Jurkat, Clone E6-1 (cell line): Measurements from ENCODE around the gene CHIC2. TPM values are rescaled to one million over a fixed set of nuclear protein-coding genes. Genes with fewer than 3 reads are reported as not detected.
"Not testable (repeated sequence)": the region's sequence is repeated elsewhere in the genome, so short reads cannot be mapped to it uniquely, and the experiment has no call there.

Experiments used
- DNase-seq: peaks from one replicate; pipeline ENCODE4 v3.0.0-alpha.2; 2011; ENCODE audit warnings: low read depth, low spot score
- H3K4me3 ChIP-seq: 2 replicates; pipeline ENCODE4 v1.5.1; 2011; ENCODE audit warnings: mild to moderate bottlenecking, low read length, control low read depth, moderate library complexity
- polyA plus RNA-seq: library from polyadenylated mRNA; unstranded; fragments of >200 nt; gene quantifications from one replicate; pipeline ENCODE4 v1.2.1, GENCODE V29; 2012; ENCODE audit warnings: missing spikeins; ENCODE audit not compliant: insufficient read length, insufficient read depth

CHIC2 gene
- polyA plus RNA-seq = 18.7 TPM

DNA sequence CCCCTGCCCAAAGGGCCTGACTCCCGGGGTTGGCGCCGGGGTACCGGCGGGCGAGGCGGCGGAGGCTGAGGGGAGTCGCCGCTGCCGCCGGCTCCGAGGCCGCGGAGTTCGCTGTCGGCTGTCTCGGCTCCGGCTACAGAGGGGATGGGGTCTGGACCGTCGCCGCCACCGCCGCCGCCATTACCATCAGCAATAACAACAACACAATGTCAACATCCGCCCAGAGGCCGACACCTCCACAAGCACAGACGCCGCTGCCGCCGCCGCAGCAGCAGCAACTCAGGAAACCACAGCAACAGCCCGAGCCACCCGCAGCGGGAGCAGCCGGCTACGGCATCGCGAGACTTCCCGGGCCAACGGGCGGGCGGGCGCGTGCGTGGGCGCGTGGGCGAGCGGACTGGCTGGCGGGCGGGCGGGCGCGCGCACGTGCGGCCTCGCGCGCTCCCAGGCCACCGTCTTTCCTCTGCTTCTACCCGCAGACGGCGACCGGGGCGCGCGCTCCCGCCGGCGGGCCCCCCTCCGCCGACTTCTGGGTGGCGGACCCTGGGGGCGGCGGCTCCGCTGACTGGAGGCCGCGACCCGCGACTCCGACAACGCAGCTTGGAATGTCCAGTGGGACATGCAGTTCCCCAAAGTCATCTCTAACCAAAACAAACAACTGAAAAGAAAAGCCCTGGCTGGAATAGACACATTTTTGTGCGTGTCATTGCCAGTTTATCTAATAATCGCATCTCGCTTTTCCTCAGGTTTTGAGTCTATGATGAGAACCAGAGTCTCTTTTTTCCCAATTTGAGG is at the start of gene CHIC2:
CHIC2 (minus strand) TSS at position 289 of the 795 bp plus-strand sequence. CDS start 305 bp downstream, outside the sequence.
- peak; percentile 92 for DNase-seq
- H3K4me3 ChIP-seq = peak within 1 kb of the TSS; percentile 84

DNA sequence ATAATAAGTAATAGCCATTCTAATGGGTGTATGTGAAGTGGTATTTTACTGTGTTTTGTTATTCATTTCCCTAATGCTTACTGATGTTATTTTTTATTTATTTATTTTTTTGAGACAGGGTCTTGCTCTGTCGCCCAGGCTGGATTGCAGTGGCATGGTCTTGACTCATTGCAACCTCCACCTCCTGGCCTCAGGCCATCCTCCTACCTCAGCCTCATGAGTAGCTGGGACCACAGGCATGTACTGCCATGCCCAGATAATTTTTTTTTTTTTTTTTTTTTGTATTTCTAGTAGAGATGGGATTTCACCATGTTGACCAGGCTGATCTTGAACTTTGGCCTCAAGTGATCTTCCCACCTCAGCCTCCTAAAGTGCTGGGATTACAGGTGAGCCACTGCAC is 48.8 kb upstream of the CHIC2 start:
- not testable (repeated sequence) for DNase-seq, H3K4me3 ChIP-seq

DNA sequence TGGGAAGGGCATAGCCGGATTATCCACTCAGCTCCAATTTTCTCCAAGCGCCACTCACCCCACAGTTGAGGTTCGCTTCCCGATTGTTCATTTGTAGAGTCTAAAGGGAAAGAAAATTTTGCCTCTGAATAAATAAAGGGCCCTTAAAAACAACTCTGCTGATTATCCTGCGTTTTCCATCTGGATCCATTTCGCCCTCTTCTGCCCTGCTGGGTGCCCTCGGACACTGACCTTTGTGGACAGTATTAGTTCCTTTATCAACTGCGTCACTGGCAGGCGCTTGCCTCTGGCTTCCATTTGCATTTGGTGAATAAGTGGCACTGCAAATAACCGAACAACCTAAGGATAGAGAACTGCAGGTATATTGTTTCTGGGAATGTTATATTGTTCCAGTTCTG is 45.6 kb upstream of the CHIC2 start:
- H3K4me3 ChIP-seq = no peak overlapping the region
- no peak for DNase-seq

DNA sequence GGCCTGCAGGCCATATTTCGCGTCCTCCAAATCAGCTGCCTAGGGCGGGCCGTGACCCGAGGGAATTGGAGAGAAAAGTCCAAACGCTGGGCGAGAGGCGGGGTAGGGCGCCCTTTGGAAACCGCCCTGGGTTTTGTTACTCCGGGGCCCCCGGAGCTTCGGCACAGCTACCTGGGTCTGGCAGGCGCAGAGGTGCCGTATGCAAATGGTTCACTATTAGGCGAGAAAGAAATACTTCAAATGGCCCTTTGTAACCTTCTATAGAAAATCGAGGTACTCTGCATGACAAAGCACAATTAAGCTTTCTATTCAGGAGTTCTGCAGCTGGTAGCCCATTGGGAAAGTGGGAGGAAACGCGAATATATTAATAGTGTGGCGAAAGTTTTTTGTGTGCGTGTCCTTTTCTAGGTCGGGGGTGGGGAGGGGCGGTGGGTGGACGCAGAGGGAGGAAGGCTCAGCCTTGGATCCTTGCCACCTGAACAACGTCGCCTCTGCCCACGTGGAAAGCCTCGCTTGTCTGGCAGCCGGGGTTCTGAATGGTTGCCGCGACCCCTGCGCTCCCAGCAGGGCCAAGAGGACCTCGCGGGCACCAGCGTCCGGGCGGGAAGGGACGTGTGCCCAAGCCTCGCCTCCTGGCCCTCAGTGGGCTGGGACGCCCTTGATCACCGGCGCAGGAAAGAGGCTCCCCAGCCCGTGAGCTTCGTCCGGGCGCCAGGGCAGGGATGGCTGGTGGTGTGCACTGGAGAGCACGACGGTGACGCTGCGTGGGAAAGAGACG is 45.0 kb upstream of the CHIC2 start:
- DNase-seq = no peak
- H3K4me3 ChIP-seq = no peak overlapping the region

DNA sequence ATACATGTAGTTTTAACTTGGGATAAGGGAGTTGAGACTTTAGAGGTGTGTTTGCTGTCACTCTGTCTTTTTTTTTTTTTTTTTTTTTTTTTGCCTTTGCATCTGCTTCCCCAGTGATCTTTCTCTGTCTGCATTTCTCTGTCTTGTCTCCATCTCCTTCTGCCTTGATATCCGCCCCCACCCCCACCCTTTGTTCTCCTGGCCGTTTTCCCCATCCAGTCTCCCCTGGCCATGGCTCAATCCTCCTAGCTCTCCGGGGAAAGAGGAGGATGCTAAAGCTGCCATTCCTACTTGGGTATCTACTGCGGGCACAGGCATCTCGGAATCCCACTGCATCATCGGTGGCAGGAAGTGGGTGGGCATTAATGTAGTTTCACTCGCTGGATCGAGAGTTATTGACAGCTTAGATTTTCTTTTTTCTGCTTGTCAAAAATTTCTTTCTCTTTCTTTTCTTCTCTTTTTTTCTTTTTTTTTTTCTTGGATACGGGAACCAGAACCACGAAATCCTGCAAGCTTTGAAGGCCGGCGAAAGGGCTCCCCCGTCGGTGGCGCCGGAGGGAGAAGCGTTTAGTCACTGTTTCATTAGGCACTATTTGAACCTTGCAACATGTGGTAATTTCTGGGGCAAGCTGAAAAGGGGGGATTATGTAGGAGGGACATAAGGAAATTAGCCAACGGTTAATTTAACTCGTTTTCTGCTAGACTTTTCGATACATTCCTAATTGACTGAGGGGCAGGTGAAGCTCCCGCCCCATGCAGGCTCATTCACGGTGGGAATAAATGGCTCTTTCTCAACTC is 43.7 kb upstream of the CHIC2 start:
- peak; percentile 9 for DNase-seq
- H3K4me3 ChIP-seq = peak overlapping the region; percentile 45

DNA sequence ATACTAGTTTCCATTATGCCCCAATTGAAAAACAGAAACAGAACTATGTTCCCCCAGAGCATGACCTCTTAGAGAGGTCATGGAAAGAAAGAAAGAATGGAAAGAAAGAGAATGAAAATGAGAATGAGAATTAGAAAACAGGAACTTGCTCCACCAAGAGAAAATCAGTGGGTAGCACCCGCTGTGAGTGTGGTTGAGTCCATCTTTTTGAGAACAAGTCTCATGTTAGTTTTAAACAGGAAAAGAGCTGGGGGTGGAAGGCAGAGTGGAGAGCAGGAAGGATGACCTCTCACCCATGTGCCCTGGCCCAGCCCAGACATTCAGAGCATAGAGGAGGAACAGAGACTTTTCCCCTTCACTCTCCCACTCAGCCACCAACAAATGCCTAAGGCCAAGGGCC is 40.5 kb upstream of the CHIC2 start:
- no peak overlapping the region for H3K4me3 ChIP-seq

DNA sequence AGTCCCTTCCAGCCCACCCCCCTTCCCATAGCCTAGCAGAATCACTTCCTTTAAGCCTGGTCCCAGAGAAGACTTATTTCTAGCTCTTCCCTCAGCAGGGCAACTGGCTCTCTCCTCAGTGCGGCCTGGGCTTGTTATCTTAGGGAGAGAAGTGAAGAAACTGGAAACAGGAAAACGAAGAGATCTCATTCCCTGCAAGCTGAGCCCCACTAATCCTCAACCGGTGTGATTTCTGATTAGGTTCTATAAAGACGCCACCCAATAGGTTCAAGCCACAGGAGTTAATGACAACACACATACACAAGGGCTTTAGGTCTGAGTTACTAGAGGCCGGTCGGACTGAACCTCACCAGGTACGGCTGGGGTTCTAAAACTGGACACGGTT is 38.8 kb upstream of the CHIC2 start:
- H3K4me3 ChIP-seq = no peak overlapping the region
- no peak for DNase-seq

More for the DNA sequence above, 40.5 kb upstream of the CHIC2 start:
- no peak for DNase-seq

DNA sequence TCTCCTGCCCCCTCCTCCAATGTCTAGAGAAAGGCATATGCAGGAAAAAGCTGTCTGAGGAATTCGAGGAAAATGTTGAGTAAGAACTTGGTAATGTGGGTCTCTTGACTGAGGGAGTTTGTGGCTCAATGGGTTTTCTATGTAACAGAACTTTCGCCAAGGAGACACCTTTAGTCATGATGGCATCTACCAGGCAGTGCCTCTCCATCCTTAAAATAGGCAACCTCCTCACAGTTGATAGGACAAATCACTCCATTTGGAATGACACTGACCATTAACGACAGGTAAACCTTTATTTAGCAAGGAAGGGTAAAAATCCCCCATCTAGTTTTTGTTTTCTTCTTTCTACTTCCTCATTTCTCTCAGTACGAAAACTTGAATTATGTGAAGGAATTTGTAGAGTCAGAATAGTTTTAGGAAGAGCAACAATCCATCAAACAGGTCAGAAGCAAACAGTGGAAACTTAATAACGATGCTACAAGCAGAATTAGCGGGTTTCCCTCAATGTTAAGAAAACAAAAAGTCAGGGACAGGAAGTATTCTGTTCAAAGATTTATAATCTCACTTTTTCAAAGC is 38.2 kb upstream of the CHIC2 start:
- no peak for DNase-seq

DNA sequence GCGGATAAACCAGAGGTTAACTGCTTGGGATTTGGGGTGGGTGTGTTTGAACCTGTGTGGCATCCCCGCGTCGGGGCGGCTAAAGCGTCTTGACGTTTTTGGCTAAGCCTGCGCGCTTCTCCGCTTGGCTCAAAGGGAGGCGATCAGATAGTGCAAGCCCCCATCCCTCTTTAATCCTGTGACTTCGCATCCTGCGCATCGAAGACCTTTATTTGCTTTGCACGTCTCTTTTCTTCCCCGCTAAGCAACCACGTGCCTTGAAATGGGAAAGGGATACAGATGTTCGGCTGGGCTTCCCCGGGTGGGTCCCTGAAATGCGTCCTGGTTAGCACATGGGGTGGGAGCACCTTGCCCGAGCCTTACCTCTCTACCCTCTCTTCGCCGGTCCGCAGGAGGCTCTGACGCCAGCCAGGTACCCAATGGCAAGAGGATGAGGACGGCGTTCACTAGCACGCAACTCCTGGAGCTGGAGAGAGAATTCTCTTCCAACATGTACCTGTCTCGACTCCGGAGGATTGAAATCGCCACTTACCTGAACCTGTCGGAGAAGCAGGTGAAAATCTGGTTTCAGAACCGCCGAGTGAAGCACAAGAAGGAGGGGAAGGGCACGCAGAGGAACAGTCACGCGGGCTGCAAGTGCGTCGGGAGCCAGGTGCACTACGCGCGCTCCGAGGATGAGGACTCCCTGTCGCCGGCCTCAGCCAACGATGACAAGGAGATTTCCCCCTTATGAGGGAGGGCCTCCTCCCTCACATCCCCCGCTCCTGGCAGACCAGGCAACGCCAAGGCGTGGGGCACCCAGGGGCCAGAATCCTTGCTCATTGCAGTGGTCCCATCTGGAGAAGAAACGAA is 37.0 kb upstream of the CHIC2 start:
- H3K4me3 ChIP-seq = no peak overlapping the region
- no peak for DNase-seq

More for the DNA sequence above, 38.2 kb upstream of the CHIC2 start:
- H3K4me3 ChIP-seq = no peak overlapping the region

DNA sequence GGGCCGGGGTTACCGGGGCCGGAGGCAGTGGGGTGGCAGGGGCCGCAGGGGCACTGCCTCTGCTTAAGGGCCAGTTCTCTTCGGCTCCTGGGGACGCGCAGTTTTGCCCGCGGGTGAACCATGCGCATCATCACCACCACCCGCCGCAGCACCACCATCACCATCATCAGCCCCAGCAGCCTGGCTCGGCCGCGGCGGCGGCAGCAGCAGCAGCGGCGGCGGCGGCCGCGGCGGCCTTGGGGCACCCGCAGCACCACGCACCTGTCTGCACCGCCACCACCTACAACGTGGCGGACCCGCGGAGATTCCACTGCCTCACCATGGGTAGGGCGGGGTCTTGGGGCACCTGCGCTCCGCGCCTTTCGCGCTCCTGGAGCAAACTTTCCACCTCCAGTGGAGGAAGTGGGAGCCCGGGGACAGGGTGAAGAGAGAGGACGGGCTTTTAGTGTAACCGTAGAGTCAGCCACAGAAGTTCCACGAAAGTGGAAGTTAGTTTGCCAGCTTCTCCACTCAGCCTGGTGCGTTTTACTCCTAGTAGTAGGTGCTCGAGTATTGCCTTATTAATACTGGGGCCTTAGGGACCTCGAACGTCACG is 36.3 kb upstream of the CHIC2 start:
- no peak overlapping the region for H3K4me3 ChIP-seq

DNA sequence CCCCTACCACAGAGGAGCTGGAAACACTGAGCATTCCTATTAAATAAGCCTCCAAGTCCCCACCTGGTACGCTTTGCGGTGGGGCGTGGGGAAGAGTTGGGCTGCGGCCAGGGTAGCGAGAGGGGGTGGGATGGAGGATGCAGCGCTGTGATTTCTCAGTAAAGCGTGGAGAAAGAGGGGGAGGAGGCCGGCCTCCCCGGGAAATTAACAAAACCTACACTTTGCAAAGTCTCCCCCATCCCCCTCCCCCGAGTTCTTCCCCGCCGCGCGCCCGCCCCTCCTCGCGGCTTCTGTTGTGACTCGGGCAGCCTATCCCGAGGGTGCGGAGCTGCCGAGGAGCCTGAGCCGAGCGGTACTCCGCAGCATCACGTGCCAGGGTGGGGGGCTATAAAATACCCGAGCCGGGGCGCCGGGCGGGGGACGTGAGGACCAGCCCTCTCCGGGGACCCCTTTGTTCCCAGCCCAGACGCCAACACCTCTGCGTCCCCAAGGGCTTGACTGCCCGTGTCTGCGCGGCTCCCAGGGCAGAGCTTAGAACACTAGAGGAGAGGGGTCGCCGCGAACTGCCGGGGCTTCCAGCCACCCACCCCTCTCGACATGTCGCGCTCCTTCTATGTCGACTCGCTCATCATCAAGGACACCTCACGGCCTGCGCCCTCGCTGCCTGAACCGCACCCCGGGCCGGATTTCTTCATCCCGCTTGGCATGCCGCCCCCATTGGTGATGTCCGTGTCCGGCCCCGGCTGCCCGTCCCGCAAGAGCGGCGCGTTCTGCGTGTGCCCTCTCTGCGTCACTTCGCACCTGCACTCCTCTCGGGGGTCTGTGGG is 35.6 kb upstream of the CHIC2 start, which contains the start of gene GSX2:
GSX2 (plus strand) TSS at position 416 of the 827 bp plus-strand sequence; CDS start at position 598, 182 bp downstream.
- H3K4me3 ChIP-seq = no peak within 1 kb of the TSS
- no peak for DNase-seq

More for the DNA sequence above, 36.3 kb upstream of the CHIC2 start:
- DNase-seq = no peak

DNA sequence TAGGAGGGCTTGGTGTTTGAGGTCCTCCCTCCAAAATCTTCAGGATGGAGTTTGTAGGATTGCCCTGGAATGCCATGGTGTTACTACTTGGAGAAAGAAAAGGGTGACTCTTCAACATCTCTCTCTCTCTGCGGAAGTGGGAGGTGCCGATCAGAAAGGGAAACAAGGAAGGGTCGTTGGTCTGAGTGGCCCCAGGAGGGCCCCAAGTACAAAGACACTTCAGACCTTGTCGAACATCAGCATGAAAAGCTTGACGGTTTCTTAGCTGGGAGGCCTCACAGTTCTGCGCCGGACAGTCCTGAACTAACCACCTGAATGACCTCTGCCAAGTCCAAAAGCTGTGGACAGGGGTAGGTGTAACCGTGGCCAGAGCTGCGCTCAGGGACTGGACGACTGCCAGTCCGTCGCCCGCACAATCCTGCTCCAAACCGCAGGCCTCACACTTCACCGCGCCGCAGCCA is 34.9 kb upstream of the CHIC2 start:
- DNase-seq = no peak
- no peak overlapping the region for H3K4me3 ChIP-seq

DNA sequence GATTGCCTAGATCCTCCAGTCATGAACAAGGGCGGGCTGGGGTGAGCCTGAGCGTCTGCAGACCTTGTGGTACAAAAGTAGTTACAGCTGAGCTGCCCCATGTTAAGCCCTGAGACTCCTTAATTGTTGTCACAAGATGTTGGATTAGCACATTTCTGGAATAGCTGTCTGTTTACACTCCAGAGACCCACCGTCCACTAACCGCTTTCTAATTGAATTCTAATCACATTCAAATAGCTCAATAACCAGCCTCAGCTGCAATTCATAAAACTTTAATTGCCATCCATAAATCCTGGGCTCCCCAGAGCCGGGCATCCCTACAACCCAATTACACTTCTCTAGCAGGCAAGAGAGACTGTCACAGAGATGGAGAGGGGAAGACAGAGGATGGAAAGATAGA is 34.0 kb upstream of the CHIC2 start:
- H3K4me3 ChIP-seq = no peak overlapping the region
- DNase-seq = no peak

DNA sequence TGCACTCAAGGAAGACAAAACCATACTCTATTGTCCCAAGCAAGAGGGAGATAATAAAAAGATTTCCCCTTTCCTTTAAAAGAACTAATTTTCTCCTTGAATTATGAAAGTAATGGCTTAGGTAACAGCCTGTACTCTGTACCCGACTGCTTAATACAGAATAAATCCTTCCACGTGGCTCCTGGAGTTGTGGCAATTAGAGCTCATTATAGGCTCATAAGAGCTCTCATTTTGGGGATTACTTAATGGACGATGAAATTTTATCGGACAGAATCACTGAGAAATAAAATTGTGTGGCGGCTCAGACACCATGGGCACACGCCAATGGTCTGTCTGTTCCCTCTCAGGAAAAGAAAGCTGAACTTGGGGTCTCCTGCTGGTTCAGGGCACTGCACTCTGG is 32.7 kb upstream of the CHIC2 start:
- no peak for DNase-seq
- no peak overlapping the region for H3K4me3 ChIP-seq

DNA sequence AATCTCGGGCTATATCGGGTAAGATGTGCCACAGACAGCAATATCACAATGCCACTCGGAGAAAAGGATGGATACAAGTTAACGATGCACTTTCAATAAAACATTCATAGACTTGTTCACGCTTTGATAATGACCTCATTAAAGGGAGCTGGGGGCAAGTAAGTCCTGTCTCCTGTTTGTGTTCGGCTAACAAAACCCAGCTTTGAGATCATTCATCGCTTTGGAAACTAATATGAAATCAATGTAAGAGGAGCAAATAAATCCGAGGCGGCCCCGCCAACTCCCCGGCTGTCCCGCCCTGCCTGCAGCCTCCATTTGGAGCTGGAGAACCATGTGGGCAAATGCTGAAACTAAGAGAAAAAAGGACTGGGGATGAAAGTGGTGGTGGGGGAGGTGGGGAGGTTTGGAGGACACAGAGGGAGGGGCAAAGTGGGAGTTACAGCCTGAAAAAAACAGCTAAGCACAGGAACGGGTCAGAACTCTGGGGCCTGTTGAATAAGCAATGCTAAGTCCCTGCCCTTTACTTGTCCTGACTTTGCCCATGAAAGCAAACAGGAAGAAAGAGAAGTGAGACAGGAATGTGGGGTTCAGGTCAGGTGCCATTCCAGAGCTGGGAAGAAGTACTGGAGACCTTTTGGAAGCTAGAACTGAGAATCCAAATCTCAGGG is 32.0 kb upstream of the CHIC2 start:
- H3K4me3 ChIP-seq = no peak overlapping the region
- no peak for DNase-seq

DNA sequence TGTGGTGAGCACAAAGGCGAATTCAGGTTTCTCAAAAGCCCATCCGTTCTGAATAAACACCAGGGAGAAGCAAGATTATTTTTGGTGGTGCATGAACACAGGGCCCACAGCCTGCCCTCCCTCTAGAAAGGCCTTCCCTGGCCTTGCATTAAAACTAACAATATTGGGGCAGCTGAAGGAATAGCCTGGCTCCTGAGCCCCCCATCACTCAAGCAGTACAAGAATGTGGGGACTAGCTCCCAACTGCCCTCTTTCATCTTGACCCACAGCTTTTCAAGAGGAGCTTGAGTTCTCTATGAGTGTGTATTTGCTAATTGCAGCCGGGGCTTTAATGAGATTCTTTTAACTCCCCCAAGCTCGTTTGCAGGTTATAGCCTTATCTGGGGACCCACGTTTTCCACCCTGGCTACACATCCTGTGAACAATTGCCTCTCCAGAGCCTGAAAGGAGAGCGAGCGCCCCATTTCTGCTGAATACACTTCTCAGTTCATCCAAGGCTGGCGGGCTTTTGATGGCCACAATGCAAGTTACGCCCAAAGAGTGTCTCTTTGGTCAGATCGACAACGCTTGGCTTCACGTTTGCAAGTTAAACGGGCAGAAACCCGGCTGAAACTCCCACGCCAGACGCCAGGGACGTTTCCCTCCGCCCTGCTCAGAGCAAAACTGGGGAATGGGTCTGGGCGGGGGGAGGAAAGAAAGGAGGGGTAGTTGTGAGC is 30.9 kb upstream of the CHIC2 start:
- DNase-seq = no peak
- no peak overlapping the region for H3K4me3 ChIP-seq
